Measurements from ENCODE around the gene EMCN.

Gene EMCN

GRCh38 chr4:100345585-100345984 lies 172.2 kb downstream of the EMCN start:
- Histone ChIP-seq H4K20me1 (ENCODE audit: insufficient read depth) (no peaks in the 10 kb centered on the region), H3K4me3 (IDR thresholded peaks at IDR 0.05; ENCODE audit: insufficient read depth, low read depth, low read length) (no peak overlapping the region), H3K4me1 (ENCODE audit: low read depth, poor library complexity, severe bottlenecking) (no peaks in the 10 kb centered on the region), H3K36me3 (ENCODE audit: insufficient read depth) (no peaks in the 10 kb centered on the region), H3K4me2 (no peak overlapping the region), H3K79me2 (ENCODE audit: insufficient read depth, low read depth) (no peaks in the 10 kb centered on the region), H3K27ac (no peak overlapping the region), H2AFZ (ENCODE audit: low read depth) (no peak overlapping the region), H3K27me3 (ENCODE audit: insufficient read depth, low read depth) (no peaks in the 10 kb centered on the region), H3K9ac (no peak overlapping the region)
- no peak for TF ChIP-seq CTCF (conservative IDR thresholded peaks at IDR 0.05; ENCODE audit: low read depth, low read length)

All from KMS-11 (cell line).